PC-3 (cell line): ENCODE results near the gene F12. TPM values are rescaled to one million over a fixed set of nuclear protein-coding genes. Genes with fewer than 3 reads are reported as not detected.

Experiments
- ATAC-seq: fragments of 200-7000 bp; cut with Tn5 transposase; 2 replicates; pipeline ENCODE4 v1.9.1; 2020; ENCODE audit warnings: mild to moderate bottlenecking, moderate library complexity
- BruUV-seq: library from RNA; stranded (reverse); fragments of 400-500 nt; replicated peaks from 2 replicates; lab custom pipeline; 2021; lab: Mats Ljungman, UMichigan
- CTCF ChIA-PET: fragments of 300-600 bp; sonication (Branson Sonifier 250); formaldehyde crosslinking; loops from one replicate; lab custom pipeline; 2022; ENCODE audit warnings: antibody characterized with exemption; lab: Charles Lee
- POLR2A ChIA-PET: fragments of 300-600 bp; sonication (Branson Sonifier 250); formaldehyde crosslinking; loops from one replicate; lab custom pipeline; 2022; ENCODE audit warnings: antibody characterized with exemption; ENCODE audit not compliant: unreplicated experiment; lab: Charles Lee
- DNase-seq: peaks from one replicate; pipeline ENCODE4 v3.0.0-alpha.2; 2015
- H2AFZ ChIP-seq: fragments of 300-600 bp; sonication (generic); 2 replicates; pipeline ENCODE4 v1.6.0; 2016; ENCODE audit warnings: antibody characterized with exemption, low read length
- H3F3A ChIP-seq: fragments of 300-600 bp; sonication (generic); one replicate; pipeline ENCODE4 v1.6.0; 2017; ENCODE audit warnings: antibody characterized with exemption, low read length, control low read depth, mild to moderate bottlenecking; ENCODE audit not compliant: unreplicated experiment
- H3K27ac ChIP-seq: fragments of 300-600 bp; sonication (generic); 2 replicates; pipeline ENCODE4 v1.5.1; 2016; ENCODE audit warnings: mild to moderate bottlenecking, low read length
- H3K27me3 ChIP-seq: fragments of 300-600 bp; sonication (generic); 2 replicates; pipeline ENCODE4 v1.6.1; 2016; ENCODE audit warnings: low read length, mixed read lengths
- H3K36me3 ChIP-seq: fragments of 300-600 bp; sonication (generic); 2 replicates; pipeline ENCODE4 v1.6.1; 2016; ENCODE audit warnings: low read depth, mixed run types, low read length, mixed read lengths
- H3K4me1 ChIP-seq: fragments of 300-600 bp; sonication (generic); 2 replicates; pipeline ENCODE4 v1.5.1; 2016; ENCODE audit warnings: low read length; ENCODE audit not compliant: insufficient read depth
- H3K4me2 ChIP-seq: fragments of 300-600 bp; sonication (generic); 2 replicates; pipeline ENCODE4 v1.6.0; 2016; ENCODE audit warnings: low read length
- H3K4me3 ChIP-seq: fragments of 300-600 bp; sonication (generic); 2 replicates; pipeline ENCODE4 v1.5.1; 2016; ENCODE audit warnings: mild to moderate bottlenecking, low read length, mixed read lengths
- H3K79me2 ChIP-seq: fragments of 300-600 bp; sonication (generic); 2 replicates; pipeline ENCODE4 v1.6.1; 2017; ENCODE audit warnings: low read length, mixed read lengths
- H3K9ac ChIP-seq: fragments of 300-600 bp; sonication (generic); 2 replicates; pipeline ENCODE4 v1.6.0; 2016; ENCODE audit warnings: mild to moderate bottlenecking, low read length
- H3K9me2 ChIP-seq: fragments of 300-600 bp; sonication (generic); replicated peaks from 2 replicates; pipeline ENCODE4 v1.6.1; 2016; ENCODE audit warnings: mixed run types, low read length, mixed read lengths
- H3K9me3 ChIP-seq: fragments of 300-600 bp; sonication (generic); 2 replicates; pipeline ENCODE4 v1.6.1; 2016; ENCODE audit warnings: low read length, mixed read lengths
- H4K20me1 ChIP-seq: fragments of 300-600 bp; sonication (generic); 2 replicates; pipeline ENCODE4 v1.6.1; 2016; ENCODE audit warnings: low read length, mixed read lengths
- CTCF ChIP-seq: fragments of 300-600 bp; sonication (generic); conservative IDR thresholded peaks from 2 replicates; pipeline ENCODE4 v1.5.1; 2017; ENCODE audit warnings: antibody characterized with exemption, low read depth, mild to moderate bottlenecking, low read length
- EZH2 ChIP-seq: fragments of 300-600 bp; sonication (generic); IDR thresholded peaks from one replicate; pipeline ENCODE4 v1.6.1; 2017; ENCODE audit warnings: antibody characterized with exemption, mild to moderate bottlenecking, low read length; ENCODE audit not compliant: unreplicated experiment
- EZH2phosphoT487 ChIP-seq: fragments of 300-600 bp; sonication (generic); IDR thresholded peaks from 2 replicates; pipeline ENCODE4 v1.6.1; 2018; ENCODE audit warnings: mild to moderate bottlenecking, antibody characterized with exemption, low read length, borderline replicate concordance
- intact Hi-C: fragments of 100-400 bp; cut with micrococcal nuclease; formaldehyde crosslinking; loops from 2 replicates; pipeline ENCODE4 v1.9.0; 2023
- total RNA-seq: library from RNA; depleted of rRNA; stranded (reverse); fragments of >200 nt; gene quantifications from 2 replicates; pipeline ENCODE4 v1.2.3, GENCODE V29; 2014

The F12 gene
- total RNA-seq, 1 experiment from 2014 or later: 36.8 TPM

DNA sequence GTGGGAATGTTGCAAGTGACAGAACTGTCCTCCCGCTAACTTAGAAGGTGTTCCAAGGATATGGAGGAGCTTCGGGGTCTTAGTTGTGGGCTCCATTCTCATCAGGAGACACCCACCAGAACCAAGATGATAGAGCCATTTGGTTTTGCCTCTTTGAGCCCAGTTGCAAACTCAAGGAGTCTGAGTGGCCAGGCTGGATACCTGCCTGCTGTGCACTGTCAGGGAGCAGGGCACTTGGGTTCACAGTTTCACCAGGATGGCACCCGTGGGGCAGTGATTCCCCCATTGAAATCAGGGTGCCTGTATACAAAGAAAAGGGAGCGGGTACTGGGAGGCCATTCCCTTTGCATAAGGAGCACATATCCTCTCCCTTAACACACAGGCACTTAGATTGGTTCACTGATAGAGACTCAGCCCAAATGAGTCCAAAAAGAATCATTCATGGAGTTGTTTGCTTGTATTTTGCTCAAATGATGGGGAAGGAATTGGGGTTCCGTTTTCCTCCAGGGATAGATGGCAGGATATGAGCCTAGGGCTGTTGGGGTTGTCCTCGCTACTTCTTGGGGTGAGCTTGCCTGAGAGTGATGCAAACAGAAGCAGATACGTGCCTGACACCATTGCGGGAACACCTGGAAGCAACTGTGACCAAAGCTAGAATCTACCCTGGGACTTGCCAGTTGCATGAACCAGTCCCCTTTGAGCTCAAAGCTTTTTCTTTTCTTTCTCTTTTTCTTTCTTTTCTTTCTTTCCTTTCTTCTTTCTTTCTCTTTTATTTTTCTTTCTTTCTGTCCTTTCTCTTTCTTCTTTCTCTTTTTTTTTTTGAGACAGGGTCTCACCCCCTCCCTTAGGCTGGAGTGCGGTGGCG is 35.9 kb upstream of the F12 start:
- TSS peak; percentile 29 for BruUV-seq
- Histone ChIP-seq H3K27ac (no peak overlapping the region), H3K36me3 (peaks cover 8% of the 10 kb centered on the region; the same call in 1 of the 2 replicates), H3F3A (peaks cover 7% of the 10 kb centered on the region), H3K4me3 (peak overlapping the region; percentile 82; the same call in 1 of the 2 replicates), H3K9me2 (no peaks in the 10 kb centered on the region), H3K27me3 (no peaks in the 10 kb centered on the region), H3K79me2 (peaks cover 48% of the 10 kb centered on the region), H2AFZ (no peak overlapping the region), H3K9ac (peak overlapping the region; percentile 75; the same call in 1 of the 2 replicates), H3K9me3 (no peaks in the 10 kb centered on the region), H4K20me1 (no peaks in the 10 kb centered on the region), H3K4me1 (peaks cover 23% of the 10 kb centered on the region), H3K4me2 (peak overlapping the region; percentile 97)
- intact Hi-C loops: no loop called here
- ChIA-PET CTCF (interaction anchor here (0.5 to 2.2 kb wide), 4 partner anchors 10 to 41 kb away, joined by 3 to 7 read pairs (median 4); partner anchors contain the start of gene GRK6), POLR2A (interaction anchor here (0.6 to 1.3 kb wide), 3 partner anchors 19 to 52 kb away, joined by 3 to 7 read pairs (median 3); partner anchors contain the start of gene GRK6)
- DNase-seq (no peak), ATAC-seq (no peak)
- TF ChIP-seq CTCF (no peak), EZH2phosphoT487 (no peak), EZH2 (no peak)

GRCh38 chr5:177444106-177445051 is 35.0 kb upstream of the F12 start:
- CTCF ChIA-PET: interaction anchor here (2.2 kb wide), 1 partner anchor 11 kb away, joined by 5 read pairs; no protein-coding TSS in a partner anchor
- POLR2A ChIA-PET: interaction anchor here (1.3 kb wide), 1 partner anchor 18 kb away, joined by 3 read pairs; the partner anchor contains the start of gene GRK6
- H3K27ac ChIP-seq: no peak overlapping the region

More at GRCh38 chr5:177444106-177445051, 35.0 kb upstream of the F12 start:
- Histone ChIP-seq H3K4me1 (peaks cover 23% of the 10 kb centered on the region), H3K9me2 (no peaks in the 10 kb centered on the region), H3F3A (peaks cover 10% of the 10 kb centered on the region), H2AFZ (no peak overlapping the region), H3K36me3 (peaks cover 14% of the 10 kb centered on the region), H3K9ac (no peak overlapping the region), H3K9me3 (no peaks in the 10 kb centered on the region), H4K20me1 (no peaks in the 10 kb centered on the region), H3K4me2 (no peak overlapping the region), H3K79me2 (peaks cover 41% of the 10 kb centered on the region), H3K4me3 (no peak overlapping the region), H3K27me3 (no peaks in the 10 kb centered on the region)
- no TSS peak for BruUV-seq
- ATAC-seq (no peak), DNase-seq (no peak)
- intact Hi-C loops: no loop called here
- no peak for TF ChIP-seq EZH2
- TF ChIP-seq CTCF: no peak
- TF ChIP-seq EZH2phosphoT487: no peak
